HG03575 (cell line): ENCODE results near the gene PIK3C2G.

Experiments
- ATAC-seq: cut with Tn5 transposase; IDR thresholded peaks from one replicate; pipeline ENCODE4 v1.9.1; 2021; ENCODE audit not compliant: unreplicated experiment, insufficient number of reproducible peaks, low FRiP score; ENCODE audit errors: extremely low read depth

Gene PIK3C2G

DNA sequence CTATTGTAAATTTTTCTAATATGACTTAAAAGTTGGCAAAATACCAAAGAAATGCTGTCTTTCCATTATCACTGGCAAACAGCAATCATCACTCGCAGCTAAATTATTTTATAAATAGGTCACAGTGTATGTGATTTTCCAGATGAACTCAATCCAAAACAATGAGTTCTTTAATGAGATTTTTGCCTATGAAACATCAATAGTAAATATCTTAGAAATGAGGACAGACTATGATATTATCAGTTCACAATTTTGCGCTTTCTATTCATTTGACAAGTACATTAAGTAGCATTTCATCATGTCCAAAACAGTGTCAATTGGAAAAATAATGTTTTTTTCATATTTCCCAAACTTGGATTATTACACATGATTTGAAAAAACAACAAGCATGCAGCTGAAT, 65.7 kb downstream of the PIK3C2G start:
- ATAC-seq: no peak

GRCh38 chr12:18332173-18332572, 70.9 kb downstream of the PIK3C2G start:
- ATAC-seq: no peak

DNA sequence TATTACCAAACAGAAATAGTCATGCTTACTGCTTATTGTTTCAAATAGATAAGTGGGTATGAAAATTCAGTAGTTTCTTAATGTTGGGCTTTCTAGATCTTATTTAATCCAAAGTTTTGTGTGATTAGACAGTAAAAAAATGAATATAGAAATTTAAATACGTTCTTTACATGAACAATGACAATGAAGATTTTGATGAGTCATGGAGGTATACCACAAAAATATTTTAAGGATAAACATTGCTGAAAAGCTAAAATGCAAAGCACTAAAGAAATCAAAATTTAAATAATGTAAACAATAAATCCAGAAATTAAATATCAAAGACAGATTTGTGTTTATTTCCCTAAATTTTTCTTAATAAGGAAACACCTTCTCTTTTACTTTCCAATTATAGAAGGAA, 78.3 kb downstream of the PIK3C2G start:
- no peak for ATAC-seq

GRCh38 chr12:18340186-18340585, 78.9 kb downstream of the PIK3C2G start:
- no peak for ATAC-seq

DNA sequence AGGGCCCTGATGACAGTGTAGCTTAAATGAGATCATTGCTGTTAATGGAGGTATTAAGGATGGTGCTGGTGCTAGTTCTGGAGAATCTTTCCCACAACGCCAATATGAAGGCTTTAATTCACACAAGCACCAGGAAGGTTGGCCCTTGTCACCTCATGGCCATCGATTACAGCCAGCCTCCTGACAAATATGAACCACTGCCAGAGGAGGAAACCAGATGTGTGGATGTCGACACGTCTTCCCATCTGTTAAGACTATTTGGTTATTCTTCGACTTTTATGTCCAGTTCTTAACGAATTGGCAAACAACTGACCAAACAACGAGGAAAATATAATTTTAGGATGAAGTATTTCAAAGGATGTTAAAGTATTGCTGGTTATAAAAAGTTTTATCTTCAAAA, 79.5 kb downstream of the PIK3C2G start:
- ATAC-seq: no peak

- ATAC-seq: no peak
Measured at GRCh38 chr12:18343708-18344107, 82.4 kb downstream of the PIK3C2G start.

GRCh38 chr12:18345021-18345735, 83.9 kb downstream of the PIK3C2G start:
- ATAC-seq: no peak

- ATAC-seq: no peak
Measured at GRCh38 chr12:18352312-18352711, 91.0 kb downstream of the PIK3C2G start.

GRCh38 chr12:18355429-18355828, 94.1 kb downstream of the PIK3C2G start:
- ATAC-seq: no peak

DNA sequence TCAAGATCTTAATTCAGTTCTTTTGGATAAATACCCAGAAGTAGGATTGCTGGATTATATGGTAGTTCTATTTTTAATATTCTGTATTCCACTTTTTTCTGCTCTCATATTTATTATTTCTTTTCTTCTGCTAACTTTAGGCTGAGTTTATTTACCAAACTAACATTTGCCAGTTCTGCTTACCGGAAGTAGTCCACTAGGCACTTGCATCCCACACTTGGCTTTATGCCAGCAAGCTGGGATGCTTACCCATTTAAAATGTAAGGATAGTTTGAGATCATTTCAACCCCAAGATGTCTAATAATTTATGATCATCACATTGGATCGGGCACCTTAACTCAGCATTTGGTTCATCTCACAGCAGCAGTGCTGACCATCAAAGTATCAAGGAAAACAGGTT, 96.8 kb downstream of the PIK3C2G start:
- ATAC-seq: no peak

GRCh38 chr12:18358930-18359329, 97.6 kb downstream of the PIK3C2G start:
- ATAC-seq: no peak

- ATAC-seq: no peak
Measured at GRCh38 chr12:18361433-18361832, 100.1 kb downstream of the PIK3C2G start.

DNA sequence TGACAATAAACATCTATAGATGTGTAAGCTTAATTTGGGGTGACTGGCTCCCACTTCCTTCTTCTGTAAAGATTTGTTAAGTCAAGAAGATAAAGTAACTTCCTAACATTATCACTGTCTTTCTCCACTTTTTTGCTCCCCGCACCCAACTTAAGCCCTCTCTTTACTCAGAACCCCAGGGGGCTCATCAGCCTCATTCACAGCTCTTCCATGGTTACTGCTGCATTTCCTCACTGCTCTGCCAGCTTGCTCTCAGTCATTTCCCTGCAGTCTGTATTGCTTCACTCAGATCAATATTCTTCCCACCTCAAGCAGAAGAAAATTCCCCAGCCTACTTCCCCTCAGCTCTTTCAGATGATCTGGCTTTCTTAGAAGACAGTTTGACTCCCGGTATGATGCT, 102.0 kb downstream of the PIK3C2G start:
- ATAC-seq: no peak

DNA sequence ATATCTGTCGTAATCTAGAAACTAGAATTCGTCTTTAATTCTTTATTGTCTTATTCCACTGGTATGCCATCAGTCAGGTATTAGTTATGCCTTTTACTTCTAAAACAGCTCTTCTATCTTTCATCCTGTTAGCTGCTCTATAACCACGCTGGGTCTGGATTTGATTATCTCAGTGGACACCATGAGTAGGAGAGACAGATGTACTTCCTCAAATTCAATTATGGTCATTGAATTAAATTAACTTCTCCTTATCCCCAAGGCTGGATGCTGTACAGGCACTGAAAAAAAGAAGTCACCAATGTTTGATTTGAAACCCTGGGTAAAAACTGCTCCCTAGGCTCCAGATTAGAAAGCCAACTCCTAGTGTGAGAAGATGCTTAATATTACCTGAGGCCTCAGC, 107.3 kb downstream of the PIK3C2G start:
- ATAC-seq: no peak

- no peak for ATAC-seq
Measured at GRCh38 chr12:18373181-18373580, 111.9 kb downstream of the PIK3C2G start.

GRCh38 chr12:18375131-18375530, 113.8 kb downstream of the PIK3C2G start:
- ATAC-seq: no peak

- ATAC-seq: no peak
Measured at GRCh38 chr12:18375583-18375982, 114.3 kb downstream of the PIK3C2G start.

DNA sequence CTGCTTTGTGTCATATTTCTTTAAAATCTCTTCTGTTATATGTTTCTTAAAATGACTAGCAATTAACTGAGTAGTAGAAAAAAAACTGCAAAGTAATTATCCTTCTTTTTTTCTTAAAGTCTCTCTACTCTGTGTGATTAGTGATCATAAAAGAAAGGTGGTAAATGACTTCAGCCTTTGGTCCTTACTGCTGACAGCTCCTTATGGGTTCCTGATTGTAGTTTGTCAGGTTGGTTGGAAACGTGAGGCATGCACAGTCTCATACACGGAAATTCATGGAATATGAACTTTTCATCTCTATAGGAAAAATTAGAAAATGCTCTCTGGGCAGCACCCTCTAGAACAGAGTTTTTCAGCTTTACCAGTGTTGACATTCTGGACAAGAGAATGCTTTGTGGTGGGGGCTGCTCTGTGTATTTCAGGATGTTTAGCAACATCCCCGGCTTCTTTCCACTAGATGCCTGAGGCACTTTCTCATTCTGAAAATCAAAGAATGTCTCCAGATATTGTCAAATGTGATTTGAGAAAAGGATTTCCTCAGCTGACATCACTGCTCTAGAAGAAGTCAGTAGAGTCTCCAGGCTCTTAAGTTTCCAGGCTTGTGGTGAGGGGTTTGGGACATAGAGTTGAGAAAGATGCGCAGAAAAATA, 121.0 kb downstream of the PIK3C2G start:
- ATAC-seq: no peak

GRCh38 chr12:18383203-18383602, 121.9 kb downstream of the PIK3C2G start:
- no peak for ATAC-seq

- no peak for ATAC-seq
Measured at GRCh38 chr12:18387706-18388105, 126.4 kb downstream of the PIK3C2G start.

DNA sequence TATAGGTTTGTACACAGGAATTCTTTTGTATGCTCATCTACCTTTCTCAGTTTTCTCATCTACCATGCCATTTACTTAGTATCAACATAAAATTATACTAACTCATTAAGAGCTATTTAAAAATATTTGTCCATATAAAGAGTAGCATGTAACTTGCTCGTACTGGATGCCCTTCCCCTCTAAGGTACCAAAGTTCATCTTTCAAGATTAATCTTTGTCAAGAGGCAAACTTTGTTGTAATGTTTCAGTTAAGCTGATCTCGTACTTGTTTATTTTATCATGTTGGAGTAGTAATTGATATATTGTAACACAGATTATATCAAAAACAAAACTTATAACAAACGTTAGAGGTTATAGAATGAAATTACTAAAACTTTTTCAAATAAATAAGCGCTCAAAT, 128.5 kb downstream of the PIK3C2G start:
- no peak for ATAC-seq
